IPS-18a (cell line): ENCODE data around the gene FBXW4.

ENCODE experiments used
- H3K27ac ChIP-seq: one replicate; pipeline ENCODE4 v1.5.1; 2013; ENCODE audit warnings: low read length
- H3K27me3 ChIP-seq: one replicate; pipeline ENCODE4 v1.6.1; 2013; ENCODE audit warnings: mild to moderate bottlenecking, low read length; ENCODE audit not compliant: control insufficient read depth, insufficient read depth
- H3K36me3 ChIP-seq: one replicate; pipeline ENCODE4 v1.6.1; 2013; ENCODE audit warnings: low read depth, low read length; ENCODE audit not compliant: control insufficient read depth
- H3K4me1 ChIP-seq: one replicate; pipeline ENCODE4 v1.6.1; 2013; ENCODE audit warnings: low read depth, low read length; ENCODE audit not compliant: control insufficient read depth
- H3K4me3 ChIP-seq: one replicate; pipeline ENCODE4 v1.5.1; 2013; ENCODE audit warnings: low read length
- H3K9ac ChIP-seq: one replicate; pipeline ENCODE4 v1.6.1; 2013; ENCODE audit warnings: mild to moderate bottlenecking, low read length, moderate library complexity
- H3K9me3 ChIP-seq: one replicate; pipeline ENCODE4 v1.6.1; 2013; ENCODE audit warnings: low read depth, low read length; ENCODE audit not compliant: control insufficient read depth

FBXW4 gene

DNA sequence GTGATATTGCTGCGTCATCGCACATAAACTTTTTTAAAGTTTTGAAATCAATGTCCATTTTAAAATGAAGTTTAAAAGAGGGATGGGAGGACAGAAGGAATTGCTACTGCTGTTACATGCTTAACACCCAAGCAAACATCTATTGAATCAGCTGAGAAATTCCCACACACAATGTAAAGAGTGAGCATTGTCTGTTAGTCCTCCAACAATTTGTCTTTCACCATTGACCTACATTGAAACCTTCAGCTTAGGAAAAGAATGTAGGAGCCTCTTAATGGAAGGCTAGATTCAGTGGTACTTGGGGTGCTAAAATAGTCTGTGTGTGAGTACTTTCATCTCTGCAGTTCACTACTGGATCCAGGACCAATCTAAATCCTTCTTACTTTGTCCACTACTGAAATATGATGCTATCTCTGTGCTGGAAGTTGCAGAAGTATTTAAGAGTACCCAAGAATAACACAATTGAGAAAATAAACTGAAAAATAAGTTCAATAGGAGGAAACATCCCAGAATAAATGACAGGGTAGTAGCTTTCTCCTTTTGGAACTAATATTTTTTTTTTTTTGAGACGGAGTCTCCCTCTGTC is 23.8 kb upstream of the FBXW4 start:
- Histone ChIP-seq H3K36me3 (no peaks in the 10 kb centered on the region), H3K27ac (no peak overlapping the region), H3K9me3 (no peaks in the 10 kb centered on the region), H3K9ac (no peak overlapping the region), H3K27me3 (no peaks in the 10 kb centered on the region), H3K4me1 (no peaks in the 10 kb centered on the region), H3K4me3 (no peak overlapping the region)

DNA sequence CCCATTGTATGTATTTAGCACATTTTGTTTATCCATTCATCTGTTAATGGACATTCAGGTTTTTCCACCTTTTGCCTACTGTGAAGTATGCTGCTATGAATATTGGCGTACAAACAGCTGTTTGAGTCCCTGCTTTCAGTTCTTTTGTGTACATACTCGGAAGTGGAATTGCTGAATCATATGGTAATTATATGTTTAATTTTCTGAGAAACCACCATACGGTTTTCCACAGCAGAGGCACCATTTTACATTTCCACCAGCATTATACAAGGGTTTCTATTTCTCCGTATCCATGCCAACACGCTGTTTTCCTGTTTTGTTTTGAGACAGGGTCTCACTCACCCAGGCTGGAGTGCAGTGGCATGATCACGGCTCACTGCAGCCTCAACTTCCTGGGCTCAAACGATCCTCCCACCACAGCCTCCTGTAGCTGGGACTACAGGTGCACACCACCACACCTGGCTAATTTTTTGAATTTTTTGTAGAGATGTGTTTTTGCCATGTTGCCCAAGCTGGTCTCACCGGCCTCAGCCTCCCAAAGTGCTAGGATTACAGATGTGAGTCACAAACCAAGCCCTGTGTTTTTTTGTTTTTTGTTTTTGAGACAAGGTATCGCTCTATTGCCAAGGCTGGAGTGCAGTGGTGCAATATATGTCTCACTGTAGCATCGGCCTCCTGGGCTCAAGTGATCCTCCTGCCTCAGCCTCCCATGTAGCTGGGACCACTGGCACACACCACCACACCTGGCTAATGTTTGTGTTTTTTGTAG is 22.1 kb upstream of the FBXW4 start:
- Histone ChIP-seq H3K9ac (no peak overlapping the region), H3K36me3 (no peaks in the 10 kb centered on the region), H3K27me3 (no peaks in the 10 kb centered on the region), H3K4me3 (no peak overlapping the region), H3K9me3 (no peaks in the 10 kb centered on the region), H3K27ac (no peak overlapping the region), H3K4me1 (no peaks in the 10 kb centered on the region)

DNA sequence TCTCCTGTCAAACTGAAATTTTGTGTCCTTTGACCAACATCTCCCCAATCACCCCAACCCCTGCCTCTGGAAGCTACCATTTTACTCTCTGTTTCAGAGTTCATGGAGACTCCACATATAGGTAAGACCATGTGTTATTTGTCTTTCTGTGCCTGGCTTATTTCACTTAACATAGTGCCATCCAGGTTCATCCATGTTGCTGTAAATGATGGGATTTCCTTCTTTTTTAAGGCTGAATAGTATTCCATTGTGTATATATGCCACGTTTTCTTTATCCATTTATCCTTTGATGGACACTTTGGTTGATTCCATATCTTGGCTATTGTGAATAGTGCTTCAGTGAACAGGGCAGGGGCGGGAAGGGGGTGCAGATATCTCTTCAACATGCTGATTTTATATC is 18.0 kb upstream of the FBXW4 start:
- Histone ChIP-seq H3K4me3 (no peak overlapping the region), H3K27ac (no peak overlapping the region), H3K27me3 (no peaks in the 10 kb centered on the region), H3K9ac (no peak overlapping the region), H3K36me3 (no peaks in the 10 kb centered on the region), H3K9me3 (no peaks in the 10 kb centered on the region), H3K4me1 (peaks cover 6% of the 10 kb centered on the region)

DNA sequence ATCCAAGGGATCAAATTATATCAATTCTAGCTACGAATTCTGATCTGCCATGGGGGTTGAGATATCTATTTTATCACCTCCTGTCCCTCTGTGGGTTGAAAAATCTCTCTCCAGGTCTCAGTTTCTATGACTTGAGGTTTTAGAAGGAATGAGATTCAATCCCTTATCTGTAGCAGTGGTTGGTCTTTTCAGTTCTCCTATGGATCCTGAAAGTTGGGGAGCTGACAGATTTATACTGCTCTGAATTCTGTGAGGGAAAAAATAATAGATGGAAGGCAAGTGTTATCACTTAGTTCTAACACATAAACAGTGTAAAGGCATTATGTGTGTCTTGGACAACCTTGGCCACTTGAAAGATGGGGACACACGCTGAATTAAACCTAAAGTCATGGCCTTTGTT is 15.8 kb upstream of the FBXW4 start:
- Histone ChIP-seq H3K4me3 (no peak overlapping the region), H3K27ac (no peak overlapping the region), H3K9ac (no peak overlapping the region), H3K36me3 (no peaks in the 10 kb centered on the region), H3K4me1 (peaks cover 6% of the 10 kb centered on the region), H3K27me3 (no peaks in the 10 kb centered on the region), H3K9me3 (no peaks in the 10 kb centered on the region)

DNA sequence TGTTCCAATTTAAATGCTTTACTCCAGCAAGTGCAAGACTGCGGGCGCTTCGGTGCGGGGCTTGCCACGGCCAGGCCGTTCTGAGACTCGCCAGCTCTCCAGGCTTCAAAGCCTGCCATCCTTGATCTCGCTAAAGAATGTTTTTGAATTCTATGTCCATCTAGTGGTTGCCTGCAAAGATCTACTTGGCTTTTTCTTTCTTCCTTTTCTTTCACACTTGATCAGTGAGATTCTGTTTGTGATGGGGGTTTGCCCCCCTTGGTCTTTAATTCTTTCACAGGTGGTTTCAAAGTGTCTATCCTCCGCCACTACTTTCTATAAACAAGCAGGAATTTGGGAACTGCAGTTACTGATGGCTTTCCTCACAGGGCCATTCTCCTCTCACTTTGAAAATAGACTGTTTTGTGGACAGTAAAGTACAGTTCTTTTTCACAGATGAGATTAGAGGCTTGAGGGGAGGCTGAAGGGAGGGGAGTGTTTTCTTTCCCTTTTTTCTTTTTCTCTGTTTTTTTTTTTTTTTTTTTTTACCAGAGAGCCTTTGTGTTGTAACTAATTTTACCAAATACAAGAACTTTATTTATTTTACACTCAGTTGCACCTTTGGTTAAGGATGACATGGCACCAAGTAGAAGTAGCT is 15.2 kb upstream of the FBXW4 start:
- Histone ChIP-seq H3K4me3 (no peak overlapping the region), H3K27ac (no peak overlapping the region), H3K27me3 (no peaks in the 10 kb centered on the region), H3K36me3 (no peaks in the 10 kb centered on the region), H3K9me3 (no peaks in the 10 kb centered on the region), H3K9ac (no peak overlapping the region), H3K4me1 (peaks cover 6% of the 10 kb centered on the region)

DNA sequence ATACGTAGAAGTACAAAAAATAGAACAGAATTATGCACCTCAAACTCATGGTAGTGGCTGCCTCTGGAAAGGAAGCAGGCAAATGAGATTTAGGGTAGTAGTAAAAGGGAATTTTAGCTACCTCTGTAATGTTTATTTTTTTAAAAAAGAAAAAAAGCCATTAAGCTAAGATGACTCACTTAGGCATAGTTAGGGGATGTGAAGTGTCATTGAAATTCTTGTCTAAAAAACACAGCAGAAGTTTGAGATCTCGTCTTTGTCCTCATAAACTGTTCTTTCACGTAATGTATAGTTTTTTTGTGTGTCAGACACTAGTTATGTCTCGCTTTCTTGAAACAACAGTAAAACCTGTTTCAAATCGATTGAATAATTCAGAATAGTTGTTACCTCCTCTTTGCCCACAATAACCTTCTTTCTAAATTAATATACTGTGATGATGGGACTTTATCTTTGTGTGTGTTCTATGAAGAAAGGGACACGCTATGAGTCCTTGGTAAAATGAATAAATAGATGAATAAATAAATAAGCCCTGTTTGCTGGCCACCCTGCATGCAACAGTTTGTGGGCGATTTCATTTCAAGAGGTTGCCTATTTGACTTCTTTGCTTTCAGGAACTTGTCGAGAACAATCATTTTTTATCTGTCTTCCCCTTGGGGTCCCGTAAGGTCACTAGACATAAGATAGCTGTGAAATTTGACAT is 14.5 kb upstream of the FBXW4 start:
- Histone ChIP-seq H3K27ac (no peak overlapping the region), H3K27me3 (no peaks in the 10 kb centered on the region), H3K9me3 (no peaks in the 10 kb centered on the region)

DNA sequence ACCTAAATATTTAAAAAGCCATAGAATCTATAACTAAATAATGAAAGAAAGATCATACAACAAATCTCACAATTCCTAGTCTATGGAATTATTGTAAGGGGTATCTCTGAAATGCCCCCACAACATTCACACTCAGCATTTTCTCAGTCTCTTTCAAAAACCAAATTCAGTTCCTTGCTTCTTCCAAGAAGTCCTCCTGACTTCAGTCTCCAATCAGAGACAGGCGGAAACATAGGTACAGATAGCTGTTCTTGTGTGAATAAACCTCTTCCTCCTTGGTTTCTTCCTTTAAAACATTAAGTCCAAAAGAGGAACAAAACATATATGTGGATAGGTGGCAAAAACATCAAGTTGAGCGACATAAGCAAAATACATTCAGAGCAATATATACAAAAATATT is 13.9 kb upstream of the FBXW4 start:
- H3K36me3 ChIP-seq = no peaks in the 10 kb centered on the region
- peaks cover 6% of the 10 kb centered on the region for H3K4me1 ChIP-seq
- no peak overlapping the region for H3K4me3 ChIP-seq

More for the DNA sequence above, 14.5 kb upstream of the FBXW4 start:
- H3K4me1 ChIP-seq = peaks cover 6% of the 10 kb centered on the region
- H3K4me3 ChIP-seq = no peak overlapping the region
- H3K9ac ChIP-seq = no peak overlapping the region
- no peaks in the 10 kb centered on the region for H3K36me3 ChIP-seq

DNA sequence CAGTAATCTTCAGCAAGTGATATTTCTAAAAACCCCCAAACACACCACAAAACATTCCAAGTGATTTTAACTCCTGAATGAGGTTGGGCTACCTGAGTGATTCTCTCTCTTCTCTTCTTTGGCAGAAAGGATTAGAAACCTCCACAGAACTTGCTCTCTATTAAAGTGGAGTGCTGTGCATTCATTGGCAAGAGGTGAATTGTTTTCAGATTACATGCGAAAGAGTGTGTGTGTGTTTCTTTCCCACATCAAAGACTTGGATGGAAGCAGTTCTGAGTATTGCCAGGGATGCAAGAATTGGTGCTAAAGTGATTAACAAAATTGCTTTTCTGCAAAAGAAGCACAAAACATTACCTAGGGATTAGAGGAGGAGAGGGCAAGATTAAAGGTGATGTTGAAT is 13.1 kb upstream of the FBXW4 start:
- Histone ChIP-seq H3K4me1 (peaks cover 6% of the 10 kb centered on the region), H3K27me3 (no peaks in the 10 kb centered on the region), H3K9me3 (no peaks in the 10 kb centered on the region), H3K27ac (no peak overlapping the region), H3K9ac (no peak overlapping the region), H3K4me3 (no peak overlapping the region), H3K36me3 (no peaks in the 10 kb centered on the region)

More for the DNA sequence above, 13.9 kb upstream of the FBXW4 start:
- H3K27me3 ChIP-seq = no peaks in the 10 kb centered on the region
- no peak overlapping the region for H3K9ac ChIP-seq
- no peaks in the 10 kb centered on the region for H3K9me3 ChIP-seq
- no peak overlapping the region for H3K27ac ChIP-seq

DNA sequence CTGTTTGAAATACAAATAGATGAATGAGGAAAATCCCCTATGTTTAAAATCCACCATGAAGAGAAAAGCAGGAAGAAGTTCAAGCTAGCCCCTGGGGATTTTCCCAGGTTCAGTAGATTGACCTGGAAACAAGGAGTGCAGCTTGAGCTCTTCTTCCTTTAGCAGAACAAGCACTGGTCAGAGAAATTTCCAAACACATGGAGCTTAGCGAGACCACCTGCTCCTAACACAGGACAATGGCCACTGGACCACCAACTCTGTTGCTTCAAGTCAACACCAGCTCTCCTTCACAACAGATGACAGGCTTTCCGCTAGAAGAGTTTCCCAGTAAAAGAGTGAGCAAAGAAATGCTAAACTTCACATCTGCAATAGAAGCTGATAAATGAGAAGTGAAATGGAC is 9.4 kb upstream of the FBXW4 start:
- H3K27ac ChIP-seq = no peak overlapping the region
- no peaks in the 10 kb centered on the region for H3K27me3 ChIP-seq
- no peaks in the 10 kb centered on the region for H3K4me1 ChIP-seq
- no peaks in the 10 kb centered on the region for H3K36me3 ChIP-seq
- no peaks in the 10 kb centered on the region for H3K9me3 ChIP-seq
- H3K9ac ChIP-seq = no peak overlapping the region
- no peak overlapping the region for H3K4me3 ChIP-seq

DNA sequence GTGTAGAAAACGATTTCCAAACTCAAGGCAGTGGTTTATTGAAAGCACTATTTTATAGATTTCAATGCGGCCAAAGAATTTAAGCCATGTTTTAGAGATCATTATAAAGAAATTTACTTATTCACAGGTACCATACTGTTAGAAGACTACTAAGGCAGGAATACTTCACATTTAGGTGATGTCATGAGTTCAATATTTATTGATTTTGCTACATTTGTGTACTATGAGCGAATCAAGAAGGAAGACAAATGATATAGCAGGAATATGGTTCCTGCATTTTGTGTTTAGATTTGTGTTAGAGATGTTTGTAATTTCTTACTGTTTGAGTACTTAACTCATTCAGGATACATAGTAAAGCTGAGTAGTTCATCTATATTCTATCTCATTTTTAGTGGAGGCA is 1.7 kb upstream of the FBXW4 start:
- no peak overlapping the region for H3K4me3 ChIP-seq
- no peaks in the 10 kb centered on the region for H3K36me3 ChIP-seq
- no peaks in the 10 kb centered on the region for H3K9me3 ChIP-seq
- peaks cover 18% of the 10 kb centered on the region for H3K4me1 ChIP-seq
- H3K27ac ChIP-seq = no peak overlapping the region
- H3K27me3 ChIP-seq = peaks cover 4% of the 10 kb centered on the region
- H3K9ac ChIP-seq = no peak overlapping the region

DNA sequence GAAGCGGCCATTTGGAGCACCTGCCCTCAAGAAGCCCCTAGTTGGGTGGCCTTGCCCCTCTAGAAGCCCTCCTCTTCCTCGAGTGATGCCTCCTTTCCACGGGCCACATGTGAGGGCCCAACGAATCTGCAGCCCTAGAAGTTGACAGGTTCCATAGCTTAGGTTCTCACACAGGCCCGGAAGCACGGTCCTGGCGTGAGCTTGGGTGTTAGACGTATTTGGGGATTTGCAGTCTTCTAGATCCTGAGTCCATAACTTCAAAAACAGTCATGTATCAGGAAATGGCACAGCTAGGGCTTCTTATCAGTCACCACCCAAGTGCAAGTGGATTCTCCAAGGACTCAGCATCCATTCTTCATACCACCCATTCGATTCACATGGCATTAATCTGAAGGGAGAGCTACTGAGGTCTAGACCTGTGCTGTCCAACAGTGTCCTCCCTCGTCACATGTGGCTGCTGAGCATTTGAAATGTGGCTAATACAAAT is 477 bp upstream of the FBXW4 start:
- Histone ChIP-seq H3K9me3 (no peaks in the 10 kb centered on the region), H3K9ac (no peak overlapping the region), H3K27ac (no peak overlapping the region), H3K4me3 (peak overlapping the region; percentile 93), H3K4me1 (peaks cover 18% of the 10 kb centered on the region), H3K27me3 (peaks cover 4% of the 10 kb centered on the region), H3K36me3 (no peaks in the 10 kb centered on the region)
